HG02610 (cell line): Measurements from ENCODE around the gene RANBP17.
"Not testable (repeated sequence)": the region's sequence is repeated elsewhere in the genome, so short reads cannot be mapped to it uniquely, and the experiment has no call there.

Experiments
- ATAC-seq: cut with Tn5 transposase; IDR thresholded peaks from one replicate; pipeline ENCODE4 v1.9.1; 2021; ENCODE audit warnings: mild to moderate bottlenecking, moderate library complexity; ENCODE audit not compliant: unreplicated experiment

Gene RANBP17

GRCh38 chr5:170937914-170938313 is 76.1 kb downstream of the RANBP17 start:
- no peak for ATAC-seq

GRCh38 chr5:170939178-170939577 is 77.4 kb downstream of the RANBP17 start:
- ATAC-seq = no peak

GRCh38 chr5:170941788-170942187 is 80.0 kb downstream of the RANBP17 start:
- no peak for ATAC-seq

GRCh38 chr5:170945275-170945674 is 83.5 kb downstream of the RANBP17 start:
- ATAC-seq = no peak

GRCh38 chr5:170960567-170960966 is 98.7 kb downstream of the RANBP17 start:
- no peak for ATAC-seq

GRCh38 chr5:170963521-170963920 is 101.7 kb downstream of the RANBP17 start:
- no peak for ATAC-seq

GRCh38 chr5:170974461-170974860 is 112.6 kb downstream of the RANBP17 start:
- ATAC-seq = no peak

- not testable (repeated sequence) for ATAC-seq
These were observed 118.4 kb downstream of the RANBP17 start for GRCh38 chr5:170980261-170980660.

- no peak for ATAC-seq
These were observed 123.7 kb downstream of the RANBP17 start for GRCh38 chr5:170985486-170985885.

GRCh38 chr5:170986598-170986997 is 124.8 kb downstream of the RANBP17 start:
- no peak for ATAC-seq

- no peak for ATAC-seq
These were observed 131.7 kb downstream of the RANBP17 start for GRCh38 chr5:170993476-170993875.

- ATAC-seq = no peak
These were observed 148.3 kb downstream of the RANBP17 start for GRCh38 chr5:171010086-171010485.

- no peak for ATAC-seq
These were observed 149.0 kb downstream of the RANBP17 start for GRCh38 chr5:171010816-171011215.

GRCh38 chr5:171023508-171023907 is 161.7 kb downstream of the RANBP17 start:
- ATAC-seq = no peak

GRCh38 chr5:171024084-171024483 is 162.3 kb downstream of the RANBP17 start:
- ATAC-seq = no peak

GRCh38 chr5:171029401-171029800 is 167.6 kb downstream of the RANBP17 start:
- no peak for ATAC-seq

- no peak for ATAC-seq
These were observed 170.2 kb downstream of the RANBP17 start for GRCh38 chr5:171031977-171032376.

- no peak for ATAC-seq
These were observed 170.7 kb downstream of the RANBP17 start for GRCh38 chr5:171032435-171032973.

GRCh38 chr5:171041893-171042292 is 180.1 kb downstream of the RANBP17 start:
- not testable (repeated sequence) for ATAC-seq

- ATAC-seq = no peak
These were observed 189.1 kb downstream of the RANBP17 start for GRCh38 chr5:171050916-171051315.

- no peak for ATAC-seq
These were observed 194.1 kb downstream of the RANBP17 start for GRCh38 chr5:171055875-171056454.

- no peak for ATAC-seq
These were observed 205.8 kb downstream of the RANBP17 start for GRCh38 chr5:171067540-171068130.

GRCh38 chr5:171074747-171075146 is 212.9 kb downstream of the RANBP17 start:
- no peak for ATAC-seq
